Lower leg skin (tissue), 3 donors: ENCODE data around the gene ESYT2.

Source experiments
- POLR2A ChIP-seq, 2 donors: fragments of 450-650 bp; IDR thresholded peaks; one replicate each; pipeline ENCODE4 v1.6.1; 2016 to 2017; ENCODE audit warnings: antibody characterized with exemption in 2 of 2, mild to moderate bottlenecking in 1 of 2, moderate library complexity in 1 of 2
- TF ChIP-seq, protein P1 (sequence below), 3 donors: fragments of 450-650 bp; IDR thresholded peaks; one replicate each; pipeline ENCODE4 v1.5.1; 2016; ENCODE audit warnings: antibody characterized with exemption in 3 of 3, mild to moderate bottlenecking in 3 of 3, moderate library complexity in 2 of 3

DNA sequence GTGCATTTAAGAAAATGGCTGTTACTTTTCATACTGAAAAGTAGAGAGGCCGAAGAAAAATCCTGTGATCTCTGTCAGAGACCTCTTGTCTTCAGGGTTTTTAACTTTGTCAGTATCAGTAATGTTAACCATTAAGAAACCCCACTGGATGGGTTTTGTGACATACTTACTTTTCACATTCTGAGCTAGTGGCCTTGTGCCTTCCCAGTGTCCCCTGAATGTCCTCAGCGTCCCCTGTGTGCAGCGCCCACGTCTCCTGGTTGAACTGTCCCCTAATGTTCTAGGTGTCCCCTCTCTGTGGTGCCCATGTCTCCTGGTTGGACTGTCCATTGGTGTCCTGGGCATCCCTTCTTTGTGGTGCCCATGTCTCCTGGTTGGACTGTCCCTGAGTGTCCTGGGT is 36.7 kb upstream of the ESYT2 start:
- TF ChIP-seq, protein P1, sequence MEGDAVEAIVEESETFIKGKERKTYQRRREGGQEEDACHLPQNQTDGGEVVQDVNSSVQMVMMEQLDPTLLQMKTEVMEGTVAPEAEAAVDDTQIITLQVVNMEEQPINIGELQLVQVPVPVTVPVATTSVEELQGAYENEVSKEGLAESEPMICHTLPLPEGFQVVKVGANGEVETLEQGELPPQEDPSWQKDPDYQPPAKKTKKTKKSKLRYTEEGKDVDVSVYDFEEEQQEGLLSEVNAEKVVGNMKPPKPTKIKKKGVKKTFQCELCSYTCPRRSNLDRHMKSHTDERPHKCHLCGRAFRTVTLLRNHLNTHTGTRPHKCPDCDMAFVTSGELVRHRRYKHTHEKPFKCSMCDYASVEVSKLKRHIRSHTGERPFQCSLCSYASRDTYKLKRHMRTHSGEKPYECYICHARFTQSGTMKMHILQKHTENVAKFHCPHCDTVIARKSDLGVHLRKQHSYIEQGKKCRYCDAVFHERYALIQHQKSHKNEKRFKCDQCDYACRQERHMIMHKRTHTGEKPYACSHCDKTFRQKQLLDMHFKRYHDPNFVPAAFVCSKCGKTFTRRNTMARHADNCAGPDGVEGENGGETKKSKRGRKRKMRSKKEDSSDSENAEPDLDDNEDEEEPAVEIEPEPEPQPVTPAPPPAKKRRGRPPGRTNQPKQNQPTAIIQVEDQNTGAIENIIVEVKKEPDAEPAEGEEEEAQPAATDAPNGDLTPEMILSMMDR (IDR thresholded peaks at IDR 0.05) = no peak
- TF ChIP-seq POLR2A (IDR thresholded peaks at IDR 0.05) = no peak
